Neutrophil (primary cell): ENCODE data around the gene TCP10L.
"Not testable (repeated sequence)": the region's sequence is repeated elsewhere in the genome, so short reads cannot be mapped to it uniquely, and the experiment has no call there.

ENCODE experiments used
- H3K27ac ChIP-seq: fragments of 200-600 bp; sonication (generic); 2 replicates; pipeline ENCODE4 v1.5.1; 2016; ENCODE audit warnings: mild to moderate bottlenecking, moderate library complexity
- H3K27me3 ChIP-seq: fragments of 200-600 bp; sonication (generic); 2 replicates; pipeline ENCODE4 v1.6.0; 2016; ENCODE audit warnings: mild to moderate bottlenecking
- H3K36me3 ChIP-seq: fragments of 200-600 bp; sonication (generic); 2 replicates; pipeline ENCODE4 v1.5.1; 2017
- H3K4me1 ChIP-seq, 2 experiments: fragments of 200-600 bp in 1 of 2; sonication (generic) in 1 of 2; 1 replicate in 1 of 2; 2 replicates in 1 of 2; pipeline versions ENCODE4 v1.5.1 to v1.6.1; 2013 to 2016; ENCODE audit warnings: low read depth in 1 of 2, low read length in 1 of 2, mild to moderate bottlenecking in 1 of 2, moderate library complexity in 1 of 2; ENCODE audit not compliant: control insufficient read depth in 1 of 2, insufficient read depth in 1 of 2
- H3K4me3 ChIP-seq, 2 experiments: fragments of 200-600 bp in 1 of 2; sonication (generic) in 1 of 2; 1 replicate in 1 of 2; 2 replicates in 1 of 2; pipeline ENCODE4 v1.5.1; 2013 to 2016; ENCODE audit warnings: low read depth in 1 of 2, low read length in 1 of 2, mild to moderate bottlenecking in 1 of 2, moderate library complexity in 1 of 2
- H3K9me3 ChIP-seq: fragments of 200-600 bp; sonication (generic); 2 replicates; pipeline ENCODE4 v1.5.1; 2016
- CTCF ChIP-seq: fragments of 200-600 bp; sonication (generic); IDR thresholded peaks from 2 replicates; pipeline ENCODE4 v1.5.1; 2016; ENCODE audit warnings: antibody characterized with exemption

The TCP10L gene, protein sequence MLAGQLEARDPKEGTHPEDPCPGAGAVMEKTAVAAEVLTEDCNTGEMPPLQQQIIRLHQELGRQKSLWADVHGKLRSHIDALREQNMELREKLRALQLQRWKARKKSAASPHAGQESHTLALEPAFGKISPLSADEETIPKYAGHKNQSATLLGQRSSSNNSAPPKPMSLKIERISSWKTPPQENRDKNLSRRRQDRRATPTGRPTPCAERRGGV

GRCh38 chr21:32585042-32585710 is at the start of gene TCP10L:
Gene TCP10L, minus strand, starts transcription at chr21:32585523. Its CDS starts 1,219 bp downstream, at chr21:32584304.
- H3K27ac ChIP-seq: no peak within 1 kb of the TSS
- no peaks in the 10 kb centered on the region for H3K4me1 ChIP-seq
- H3K27me3 ChIP-seq: no peaks in the 10 kb centered on the region
- no peaks in the 10 kb centered on the region for H3K36me3 ChIP-seq
- H3K4me3 ChIP-seq: no peak within 1 kb of the TSS
- TF ChIP-seq CTCF: no peak
- H3K9me3 ChIP-seq: no peaks in the 10 kb centered on the region

DNA sequence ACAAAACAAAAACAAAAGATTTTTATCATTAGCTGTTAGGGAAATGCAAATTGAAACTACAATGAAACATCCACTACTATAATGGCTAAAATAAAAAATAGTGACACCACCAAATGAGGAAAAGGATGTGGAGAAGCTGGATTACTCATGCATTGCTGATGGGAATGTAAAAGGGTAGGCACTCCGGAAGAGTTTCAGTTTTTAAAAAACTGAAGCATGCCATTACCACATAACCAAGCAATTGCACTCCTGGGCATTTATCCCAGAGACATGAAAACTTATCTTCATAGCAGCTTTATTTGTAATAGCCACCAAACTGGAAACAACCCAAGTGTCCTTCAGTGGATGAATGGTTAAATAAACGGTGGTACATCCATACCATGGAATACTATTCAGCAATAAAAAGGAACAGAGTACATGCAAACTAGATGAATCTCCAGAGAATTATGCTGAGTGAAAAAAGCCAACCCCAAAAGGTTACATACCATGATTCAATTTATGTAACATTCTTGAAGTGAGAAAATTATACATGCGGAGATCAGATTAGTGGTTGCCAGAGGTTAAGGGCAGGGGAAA is 41.4 kb upstream of the TCP10L start:
- peaks cover 35% of the 10 kb centered on the region for H3K36me3 ChIP-seq
- peaks cover 19% of the 10 kb centered on the region for H3K27me3 ChIP-seq
- no peaks in the 10 kb centered on the region for H3K4me1 ChIP-seq
- H3K27ac ChIP-seq: no peak overlapping the region
- no peak for TF ChIP-seq CTCF
- no peaks in the 10 kb centered on the region for H3K9me3 ChIP-seq
- no peak overlapping the region for H3K4me3 ChIP-seq

GRCh38 chr21:32618218-32618617 is 32.9 kb upstream of the TCP10L start:
- not testable (repeated sequence) for H3K4me3 ChIP-seq, H3K36me3 ChIP-seq, H3K4me1 ChIP-seq, H3K27ac ChIP-seq, H3K9me3 ChIP-seq
- peaks cover 75% of the 10 kb centered on the region for H3K27me3 ChIP-seq

- H3K9me3 ChIP-seq: no peaks in the 10 kb centered on the region
- H3K4me3 ChIP-seq: peak overlapping the region; percentile 77 to 79
- no peaks in the 10 kb centered on the region for H3K36me3 ChIP-seq
- no peak overlapping the region for H3K27ac ChIP-seq
- peaks cover 31% of the 10 kb centered on the region for H3K27me3 ChIP-seq
- TF ChIP-seq CTCF: no peak
- H3K4me1 ChIP-seq: peaks cover 12 to 17% of the 10 kb centered on the region in 2 experiments
These were observed 28.2 kb upstream of the TCP10L start for GRCh38 chr21:32613436-32614043.

DNA sequence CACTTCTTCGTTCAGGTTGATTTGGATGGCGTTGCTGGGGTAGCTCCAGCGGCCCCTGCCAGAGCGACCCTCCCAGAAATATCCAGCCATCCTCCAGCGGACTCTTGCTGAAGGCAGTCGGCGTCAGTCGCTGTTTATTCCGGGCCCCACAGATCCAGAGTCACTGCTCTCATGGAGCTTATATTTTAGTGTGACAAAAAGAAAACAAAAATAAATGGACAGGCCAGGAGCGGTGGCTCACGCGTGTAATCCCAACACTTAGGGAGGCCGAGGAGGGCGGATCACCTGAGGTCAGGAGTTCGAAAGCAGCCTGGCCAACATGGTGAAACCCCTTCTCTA is 27.6 kb upstream of the TCP10L start:
- H3K27ac ChIP-seq: peak overlapping the region; percentile 88
- peak overlapping the region; percentile 77 to 79 for H3K4me3 ChIP-seq
- peaks cover 12 to 17% of the 10 kb centered on the region in 2 experiments for H3K4me1 ChIP-seq
- no peak for TF ChIP-seq CTCF
- H3K36me3 ChIP-seq: no peaks in the 10 kb centered on the region
- peaks cover 31% of the 10 kb centered on the region for H3K27me3 ChIP-seq
- H3K9me3 ChIP-seq: no peaks in the 10 kb centered on the region
